Left renal cortex interstitium (tissue), 4 donors: ENCODE measurements around the gene CATSPERE. TPM values are rescaled to one million over a fixed set of nuclear protein-coding genes. Genes with fewer than 3 reads are reported as not detected.
"Not testable (repeated sequence)": the region's sequence is repeated elsewhere in the genome, so short reads cannot be mapped to it uniquely, and the experiment has no call there.

Source experiments
- DNase-seq, 4 donors: peaks; one replicate each; pipeline ENCODE4 v3.0.0-alpha.2; 2013; ENCODE audit warnings: low read depth in 4 of 4, low spot score in 2 of 4, missing footprints in 1 of 4
- polyA plus RNA-seq, 4 donors: library from polyadenylated mRNA; unstranded; fragments of 120-200 nt; gene quantifications; one replicate each; pipeline ENCODE4 v1.2.1, GENCODE V29; 2013; ENCODE audit not compliant: insufficient read length in 4 of 4

Gene CATSPERE
- polyA plus RNA-seq, 4 donors: 1.2 to 2.9 (median 2.1) TPM

DNA sequence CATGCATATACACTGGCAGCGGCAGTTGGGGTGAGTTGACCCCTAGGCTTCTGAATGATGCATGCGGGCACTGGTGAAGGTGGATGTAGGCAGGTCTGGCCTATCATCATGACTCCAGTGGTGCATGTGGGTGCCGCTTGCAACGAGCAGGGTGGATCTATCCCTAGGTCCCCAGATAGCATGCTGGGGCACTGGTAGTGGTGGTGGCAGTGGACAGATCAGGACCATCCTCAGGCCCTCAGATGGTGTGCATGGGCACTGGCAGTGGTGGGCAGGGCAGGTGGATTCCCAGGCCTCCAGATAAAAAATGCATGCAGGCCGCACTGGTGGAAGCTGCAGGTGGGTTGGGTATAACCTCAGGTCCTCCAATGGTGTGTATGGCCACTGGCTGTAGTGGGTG is 52.4 kb downstream of the CATSPERE start:
- no peak for DNase-seq

DNA sequence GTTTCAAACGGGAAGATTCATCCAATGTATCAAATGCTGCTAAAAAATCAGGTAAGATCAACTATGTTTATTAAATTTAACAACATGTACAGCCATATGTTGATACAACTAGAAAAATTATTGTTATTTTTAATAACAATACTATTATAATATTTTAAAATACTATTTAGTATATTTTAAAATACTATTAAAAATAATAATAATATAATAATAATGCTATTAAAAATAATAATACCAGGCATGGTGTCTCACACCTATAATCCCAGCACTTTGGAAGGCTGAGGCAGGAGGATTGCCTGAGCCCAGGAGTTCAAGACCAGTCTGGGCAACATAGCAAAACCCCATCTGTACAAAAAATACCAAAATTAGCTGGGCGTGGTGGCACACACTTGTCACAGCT is 54.6 kb downstream of the CATSPERE start:
- DNase-seq: no peak

DNA sequence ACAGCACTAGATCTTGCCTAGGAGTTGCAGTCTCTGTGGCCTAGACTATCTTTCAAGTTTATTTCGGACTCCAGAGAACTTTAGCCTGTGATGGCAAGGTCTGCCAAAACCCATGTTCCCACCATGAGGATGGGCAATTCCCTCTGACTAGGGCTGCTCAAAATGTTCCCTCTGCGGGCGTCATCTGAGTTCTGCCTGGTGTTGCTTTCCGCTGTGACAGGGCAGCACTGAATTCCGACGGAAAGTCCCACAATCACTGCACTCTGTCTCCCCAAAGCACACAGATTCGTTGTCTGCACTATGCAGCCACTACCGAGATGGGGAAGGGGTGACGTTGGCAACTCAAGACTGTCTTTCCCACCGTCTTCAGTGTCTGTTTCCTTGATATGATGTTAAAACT is 75.2 kb downstream of the CATSPERE start:
- DNase-seq: no peak

DNA sequence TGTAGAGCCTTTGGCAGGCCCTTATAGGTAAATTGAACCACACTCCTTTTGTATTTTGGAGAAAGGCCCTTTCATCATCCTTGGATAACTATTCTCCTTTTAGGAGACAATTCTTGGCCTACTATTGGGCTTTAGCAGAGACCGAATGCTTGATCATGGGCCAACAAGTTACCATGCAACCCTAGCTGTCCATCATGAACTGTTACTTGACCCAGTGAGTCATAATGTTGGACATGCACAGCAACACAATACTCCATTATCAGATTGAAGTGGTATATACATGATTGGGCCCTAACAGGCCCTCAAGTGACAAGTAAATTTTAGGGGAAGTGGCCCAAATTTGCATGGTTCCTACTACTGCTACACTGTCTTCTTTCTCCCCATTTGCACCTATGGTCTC is 84.4 kb downstream of the CATSPERE start:
- DNase-seq: no peak

- no peak for DNase-seq
These were observed 87.6 kb downstream of the CATSPERE start for GRCh38 chr1:244548558-244549115.

GRCh38 chr1:244552336-244552735 is 91.3 kb downstream of the CATSPERE start:
- DNase-seq: no peak

GRCh38 chr1:244556263-244556662 is 95.2 kb downstream of the CATSPERE start:
- no peak for DNase-seq

GRCh38 chr1:244557565-244557964 is 96.5 kb downstream of the CATSPERE start:
- no peak for DNase-seq

DNA sequence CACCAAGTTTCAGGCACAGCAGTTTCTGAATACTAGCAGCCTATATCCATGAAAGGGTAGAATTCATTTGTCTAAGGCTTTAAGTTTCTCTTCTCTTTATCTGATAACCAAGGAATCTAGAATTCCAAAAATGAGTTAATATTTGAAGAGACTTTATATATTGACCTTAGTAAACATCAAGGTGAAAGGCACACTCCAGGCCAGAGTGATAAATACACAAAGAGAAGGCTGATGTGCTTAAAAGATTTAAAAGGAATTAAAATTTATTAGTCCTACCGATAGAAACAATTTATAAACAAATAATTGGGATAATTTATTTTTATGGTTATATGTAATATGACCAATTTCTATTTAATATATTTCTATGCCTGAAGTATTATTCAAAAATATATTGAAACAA is 98.5 kb downstream of the CATSPERE start:
- DNase-seq: no peak

DNA sequence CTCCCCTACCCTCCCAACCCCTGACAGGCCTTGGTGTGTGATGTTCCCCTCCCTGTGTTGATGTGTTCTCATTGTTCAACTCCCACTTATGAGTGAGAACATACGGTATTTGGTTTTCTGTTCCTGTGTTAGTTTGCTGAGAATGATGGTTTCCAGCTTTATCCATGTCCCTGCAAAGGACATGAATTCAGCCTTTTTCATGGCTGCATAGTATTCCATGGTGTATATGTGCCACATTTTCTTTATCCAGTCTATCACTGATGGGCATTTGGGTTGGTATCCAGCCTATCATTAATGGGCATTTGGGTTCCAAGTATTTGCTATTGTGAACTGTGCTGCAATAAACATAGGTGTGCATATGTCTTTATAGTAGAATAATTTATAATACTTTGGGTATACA is 101.8 kb downstream of the CATSPERE start:
- not testable (repeated sequence) for DNase-seq

DNA sequence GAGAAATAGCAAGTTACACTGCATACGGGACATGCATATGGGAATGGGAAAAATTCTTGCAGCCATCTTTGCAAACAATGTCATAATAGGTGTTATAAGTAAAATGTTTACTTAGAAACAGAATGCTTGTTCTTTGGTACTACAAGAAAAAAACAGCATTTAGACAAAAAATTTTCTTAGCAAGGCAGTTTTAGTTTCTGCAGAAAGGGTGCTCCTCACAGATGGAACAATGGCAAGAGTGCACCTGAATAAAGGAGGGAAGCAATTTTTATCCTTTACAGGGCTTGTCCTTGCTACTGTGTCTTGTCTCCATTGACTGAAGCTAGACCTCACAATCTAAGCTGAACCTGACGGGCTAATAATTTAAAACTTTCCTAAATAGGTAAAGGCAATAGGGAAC is 112.7 kb downstream of the CATSPERE start:
- no peak for DNase-seq

DNA sequence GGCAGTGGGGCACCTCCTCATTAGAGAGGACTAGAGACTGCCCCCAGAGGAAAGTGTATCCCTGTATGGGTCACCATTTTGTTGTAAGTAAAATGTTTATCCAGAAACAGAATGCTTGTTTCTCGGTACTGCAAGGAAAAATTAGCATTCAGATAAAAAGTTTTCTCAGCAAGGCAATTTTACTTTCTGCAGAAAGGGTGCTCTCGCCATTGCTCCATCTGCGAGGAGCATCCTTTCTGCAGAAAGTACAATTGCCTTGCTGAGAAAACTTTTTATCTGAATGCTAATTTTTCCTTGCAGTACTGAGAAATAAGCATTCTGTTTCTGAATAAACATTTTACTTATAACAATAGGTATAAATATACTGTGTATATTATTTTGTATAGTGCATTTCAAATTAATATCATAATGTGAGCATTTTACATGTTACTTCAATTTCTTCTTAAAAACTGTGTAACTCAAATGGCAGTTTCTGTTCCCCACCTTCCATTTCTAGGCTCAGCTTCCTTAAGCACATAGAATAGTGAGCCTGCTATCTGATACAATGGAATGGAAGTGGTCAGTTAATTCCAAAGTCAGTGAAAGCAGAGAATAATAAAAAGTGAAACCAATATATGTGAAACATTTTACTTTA is 115.3 kb downstream of the CATSPERE start:
- no peak for DNase-seq

DNA sequence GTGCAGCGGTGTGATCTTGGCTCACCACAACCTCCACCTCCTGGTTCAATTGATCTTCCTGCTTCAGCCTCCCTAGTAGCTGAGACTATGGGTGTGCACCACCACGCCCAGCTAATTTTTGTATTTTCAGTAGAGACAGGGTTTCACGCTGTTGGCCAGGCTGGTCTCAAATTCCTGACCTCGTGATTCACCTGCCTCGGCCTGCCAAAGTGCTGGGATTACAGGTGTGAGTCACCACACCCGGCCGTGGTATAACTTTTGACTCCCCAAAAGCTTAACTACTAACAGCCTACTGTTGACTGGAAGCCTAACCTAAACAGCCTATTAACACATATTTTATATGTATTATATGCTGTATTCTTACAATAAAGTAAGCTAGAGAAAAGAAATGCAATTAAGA is 117.1 kb downstream of the CATSPERE start:
- DNase-seq: not testable (repeated sequence)

DNA sequence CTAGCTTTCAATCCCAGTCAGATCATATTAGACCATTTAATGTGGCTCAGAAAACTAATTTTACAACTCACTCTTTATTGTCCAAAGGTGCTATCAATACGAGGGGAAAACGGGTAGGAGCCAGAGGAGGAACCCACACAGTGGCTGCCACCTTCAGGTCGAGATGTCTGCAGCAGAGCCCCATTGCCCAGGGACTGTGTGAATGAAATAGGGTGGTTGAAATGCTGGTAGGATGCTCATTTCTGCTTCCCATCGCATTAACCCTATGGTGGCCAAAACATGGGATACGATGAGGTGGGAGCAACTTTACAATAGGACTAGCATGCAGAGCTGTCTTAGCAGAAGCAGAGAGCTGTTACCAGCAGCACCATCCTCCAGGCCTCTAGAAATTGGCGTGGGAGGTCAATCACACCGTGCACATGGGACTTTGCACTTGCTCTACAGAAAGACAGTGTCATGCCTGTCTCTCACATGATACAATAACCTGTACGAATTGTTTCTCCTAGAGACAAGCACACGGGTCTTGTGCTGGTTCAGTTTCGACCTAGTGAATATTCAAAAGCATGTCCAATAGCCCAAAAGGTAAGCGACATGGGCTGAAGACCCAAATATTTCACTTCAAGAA is 122.4 kb downstream of the CATSPERE start:
- DNase-seq: no peak

DNA sequence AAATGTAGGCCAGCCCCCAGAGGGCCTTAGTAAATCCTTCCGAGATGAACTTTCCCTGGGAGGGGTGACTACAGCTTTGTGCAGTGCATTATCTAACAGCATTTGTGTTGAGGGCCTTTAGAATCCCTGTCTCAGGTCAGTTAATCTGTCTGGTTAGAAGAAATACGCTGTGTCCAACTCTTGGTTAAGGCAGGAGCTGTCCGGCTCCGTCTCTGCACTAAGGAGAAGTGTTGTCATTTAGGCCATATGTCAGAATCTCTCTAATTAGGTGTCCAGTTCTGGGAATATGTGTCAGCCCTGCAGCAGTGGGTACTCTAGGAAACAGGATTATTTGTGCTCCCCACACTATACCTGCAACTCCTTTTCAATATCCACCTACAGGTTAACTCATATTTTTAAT is 124.8 kb downstream of the CATSPERE start:
- no peak for DNase-seq

- no peak for DNase-seq
These were observed 129.6 kb downstream of the CATSPERE start for GRCh38 chr1:244590670-244591069.

- DNase-seq: no peak
These were observed 137.5 kb downstream of the CATSPERE start for GRCh38 chr1:244598611-244599010.

DNA sequence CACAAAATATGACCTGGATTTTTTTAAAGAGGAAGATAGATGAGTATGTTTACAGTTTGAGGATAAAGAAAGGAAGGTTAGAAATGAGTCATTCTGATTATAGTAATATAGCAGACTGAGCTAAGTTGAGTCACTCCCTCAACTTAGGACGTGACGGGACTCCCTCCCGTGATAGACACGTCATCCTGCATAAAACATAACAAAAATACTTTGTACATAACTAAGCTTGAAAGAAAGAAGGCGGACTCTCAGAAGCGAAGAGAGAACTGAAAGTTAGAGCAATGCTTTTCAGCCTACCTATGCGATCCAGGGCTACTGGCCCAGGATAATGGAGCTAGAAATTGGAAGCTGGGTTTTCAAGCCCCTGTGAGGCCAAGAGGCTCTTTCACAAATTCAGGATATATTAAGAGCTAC is 138.9 kb downstream of the CATSPERE start:
- no peak for DNase-seq

DNA sequence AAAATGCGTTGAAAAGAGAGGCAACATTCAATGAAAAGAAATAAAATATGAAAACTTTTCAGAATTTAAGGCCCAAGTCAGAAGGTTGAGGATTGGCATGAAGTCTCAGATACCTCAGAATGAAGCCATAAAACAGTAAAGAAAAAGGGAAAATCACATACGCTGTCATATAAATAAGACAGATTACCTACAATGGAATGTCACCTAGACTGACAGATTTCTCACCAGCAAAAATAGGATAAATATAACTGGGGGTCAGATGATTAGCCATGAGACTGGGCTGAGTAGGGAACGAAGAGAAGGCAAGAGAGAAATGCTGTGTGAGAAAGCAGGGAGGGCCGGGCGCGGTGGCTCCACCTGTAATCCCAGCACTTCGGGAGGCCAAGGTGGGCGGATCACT is 140.3 kb downstream of the CATSPERE start:
- no peak for DNase-seq

- DNase-seq: peak in 2 of 4 donors; percentile 5 to 9
These were observed 142.4 kb downstream of the CATSPERE start for GRCh38 chr1:244603498-244603897.

GRCh38 chr1:244605835-244606370 is 144.8 kb downstream of the CATSPERE start:
- no peak for DNase-seq
